ENCODE results near the gene MID1.

Gene MID1

DNA sequence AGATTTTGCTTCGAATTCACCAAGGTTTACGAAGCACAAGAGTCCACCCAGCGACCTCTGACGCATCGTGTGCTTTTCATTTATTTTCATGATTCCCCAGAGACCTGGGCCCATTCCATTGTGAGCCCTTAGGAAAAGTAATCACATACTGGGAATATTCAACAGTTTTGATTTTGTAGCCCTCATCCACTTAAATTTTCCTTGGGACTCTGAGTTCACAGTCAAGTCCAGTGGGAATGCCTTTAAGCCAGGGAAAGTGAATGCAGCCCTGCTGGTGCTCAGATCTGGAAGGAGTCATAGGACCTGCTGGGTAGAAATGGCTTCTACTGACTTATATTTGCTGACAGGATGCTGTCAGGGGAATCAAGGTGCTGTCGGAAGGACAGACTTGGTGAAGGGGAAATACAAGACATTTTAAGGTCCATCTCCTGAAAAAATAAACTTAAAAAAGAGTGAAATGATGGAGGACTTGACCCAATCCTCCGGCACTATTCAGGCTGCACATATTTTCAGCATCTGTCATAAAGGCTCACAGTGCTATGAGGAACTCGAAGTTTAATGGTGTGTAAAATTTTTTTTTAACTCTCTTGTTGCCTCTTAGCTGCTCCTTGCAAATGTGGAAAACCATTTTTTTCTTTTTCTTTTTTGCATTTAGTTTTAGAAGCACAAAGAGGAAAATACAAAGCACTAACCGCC lies 204.9 kb downstream of the MID1 start:
- DNase-seq = no peak

DNA sequence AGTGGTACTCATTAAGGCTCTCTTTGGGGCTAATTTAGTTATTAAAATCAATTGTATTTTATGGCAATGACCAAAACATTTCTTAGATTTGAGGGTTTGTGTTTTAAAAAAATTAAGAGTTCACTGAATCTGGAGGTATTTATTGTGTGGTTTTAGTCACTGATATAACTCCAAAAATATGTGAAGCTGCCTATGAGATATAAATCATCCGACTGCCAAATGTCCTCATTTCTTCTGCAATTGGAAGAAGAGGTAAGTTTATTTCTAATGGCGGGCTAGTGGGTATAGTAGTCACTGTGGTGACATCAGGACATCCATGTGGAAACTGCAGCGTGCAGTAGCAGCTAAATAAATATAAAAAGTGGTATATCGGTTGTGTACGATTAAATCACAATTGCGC lies 205.5 kb downstream of the MID1 start:
- no peak for DNase-seq

DNA sequence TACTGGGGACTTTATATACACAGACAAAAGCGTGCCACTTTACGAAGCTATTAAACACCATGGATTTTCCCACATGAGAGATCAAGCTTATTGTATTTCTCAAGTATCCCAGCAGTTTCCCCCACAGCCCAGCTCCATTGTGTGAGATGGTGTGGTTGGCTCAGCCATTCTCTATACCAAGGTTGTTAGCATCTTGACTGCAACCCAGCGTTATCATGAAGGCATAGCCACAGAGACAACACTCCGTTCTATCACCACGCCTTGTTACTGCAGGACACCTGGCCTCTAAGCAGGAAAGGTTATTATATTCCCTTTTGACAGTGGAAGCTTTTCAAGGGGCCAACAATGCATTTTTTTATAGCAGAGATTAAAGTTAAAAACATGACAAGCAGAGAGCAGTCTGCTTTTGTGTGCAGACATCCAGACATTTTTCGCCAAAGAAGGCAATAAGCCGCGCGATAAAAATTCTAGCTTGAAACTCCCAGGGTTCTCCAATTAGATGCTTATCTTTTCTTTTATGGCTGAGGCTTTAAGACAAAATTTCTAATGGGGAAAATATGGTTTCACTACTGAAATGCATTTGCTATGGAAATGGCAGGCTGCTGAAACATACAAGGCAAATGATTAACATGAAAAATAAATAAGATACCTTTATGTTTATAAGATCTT lies 206.1 kb downstream of the MID1 start:
- DNase-seq = no peak

DNA sequence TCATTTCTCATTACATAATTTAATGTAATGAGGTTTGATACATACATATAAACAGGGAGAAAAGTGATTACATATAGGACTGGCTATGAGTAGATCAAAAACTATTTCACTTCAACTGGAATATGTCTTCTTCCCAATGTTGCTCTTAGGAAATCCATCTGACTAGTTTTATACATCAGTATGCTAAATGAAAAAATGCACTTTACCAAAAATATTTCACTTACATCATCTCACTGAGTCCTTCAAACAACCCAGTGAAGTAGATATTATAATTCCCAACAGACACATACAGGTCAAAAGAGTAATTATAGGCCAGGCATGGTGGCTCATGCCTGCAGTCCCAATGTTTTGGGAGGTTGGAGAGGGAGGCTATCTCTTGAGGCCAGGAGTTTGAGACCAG lies 215.9 kb downstream of the MID1 start:
- DNase-seq = no peak

DNA sequence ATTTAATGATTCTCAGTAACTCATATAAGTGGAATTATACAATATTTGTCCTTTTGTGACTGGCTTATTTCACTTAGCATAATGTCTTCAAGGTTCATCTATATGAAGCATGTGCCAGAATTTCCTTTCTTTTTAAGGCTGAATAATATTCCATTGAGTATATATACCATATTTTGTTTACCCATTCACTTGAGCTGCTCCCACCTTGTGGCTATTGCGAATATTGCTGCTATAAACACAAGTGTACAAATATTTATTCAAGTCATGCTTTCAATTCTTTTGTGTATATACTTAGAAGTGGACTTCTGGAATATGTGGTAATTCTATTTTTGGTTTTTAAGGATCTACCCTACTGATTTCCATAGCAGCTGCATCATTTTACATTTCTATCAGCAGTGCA lies 219.1 kb downstream of the MID1 start:
- no peak for DNase-seq

GRCh38 chrX:10399043-10399741 lies 221.2 kb downstream of the MID1 start:
- no peak for DNase-seq

- no peak for DNase-seq
Measured at GRCh38 chrX:10398215-10398614, 222.2 kb downstream of the MID1 start.

DNA sequence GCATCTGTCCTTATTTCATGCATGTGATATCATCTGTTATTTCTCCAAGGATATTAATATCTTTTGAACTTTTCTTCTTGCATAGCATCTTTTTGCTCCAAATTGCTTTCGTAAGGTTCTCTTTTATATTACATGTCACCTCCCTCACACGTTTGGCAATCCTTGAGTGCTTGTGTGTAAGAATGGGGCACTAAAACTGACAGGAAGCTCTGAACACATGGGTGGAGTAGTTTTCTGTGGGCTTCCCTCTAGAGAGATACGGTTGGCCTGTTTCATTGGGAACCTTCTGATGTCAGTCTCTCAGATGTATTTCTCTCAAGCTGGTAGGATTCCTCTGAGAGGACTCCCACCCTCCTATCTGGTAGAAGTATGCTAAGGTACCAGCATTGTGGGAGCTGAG lies 223.0 kb downstream of the MID1 start:
- no peak for DNase-seq

DNA sequence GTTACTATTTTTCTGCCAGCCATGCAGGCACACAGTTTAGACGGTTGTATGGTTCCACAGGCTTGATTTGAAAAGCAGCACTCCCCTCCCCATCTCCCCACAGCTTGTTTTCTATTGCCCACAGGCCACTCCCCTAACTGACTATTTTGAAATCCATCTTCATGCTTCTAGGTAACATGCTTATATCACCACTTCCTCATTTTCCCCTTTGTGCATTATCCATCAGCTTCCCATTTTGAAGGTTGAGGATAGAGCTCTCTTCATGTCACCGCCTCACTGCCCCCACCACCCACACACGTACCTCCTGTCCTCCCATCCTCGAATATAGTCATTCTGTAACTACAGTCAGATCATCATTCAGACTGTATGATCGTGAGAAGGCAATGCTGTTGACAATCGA lies 224.7 kb downstream of the MID1 start:
- DNase-seq = no peak

Measured in activated gamma-delta T cell treated with Interleukin-2 at 50 U/mL for 16 hours (primary cell).